HEK293 (cell line): ENCODE results near the gene TPP1.

Experiments used
- CTCF ChIA-PET: fragments of 350-600 bp; formaldehyde crosslinking; extraction: SDS; loops from one replicate; lab custom pipeline; 2021; ENCODE audit warnings: antibody characterized with exemption; lab: Yijun Ruan, JAX
- POLR2A ChIA-PET: fragments of 300-600 bp; formaldehyde crosslinking; extraction: SDS; loops from one replicate; lab custom pipeline; 2020; ENCODE audit warnings: antibody characterized with exemption, inconsistent platforms; lab: Yijun Ruan, JAX
- H3K27ac ChIP-seq: fragments of 200-500 bp; sonication (Bioruptor generic); 2 replicates; pipeline ENCODE4 v1.5.1; 2014; ENCODE audit warnings: low read depth, low read length, control low read depth, inconsistent platforms; ENCODE audit errors: extremely low read depth
- H3K36me3 ChIP-seq, 2 experiments: fragments of 200-500 bp in 1 of 2; sonication (Bioruptor generic) in 1 of 2; 1 replicate in 1 of 2; 2 replicates in 1 of 2; pipeline ENCODE4 v1.5.1; 2014 to 2017; ENCODE audit warnings: inconsistent platforms in 2 of 2, low read length in 2 of 2; ENCODE audit not compliant: control insufficient read depth in 2 of 2, insufficient read depth in 1 of 2
- H3K4me1 ChIP-seq: fragments of 200-500 bp; sonication (Bioruptor generic); 2 replicates; pipeline ENCODE4 v1.5.1; 2014; ENCODE audit warnings: mild to moderate bottlenecking, low read length, inconsistent platforms; ENCODE audit not compliant: control insufficient read depth, insufficient read depth
- H3K4me3 ChIP-seq: 2 replicates; pipeline ENCODE4 v1.5.1; 2011; ENCODE audit warnings: low read depth, mild to moderate bottlenecking, control low read depth, low read length, moderate library complexity
- H3K9me3 ChIP-seq: fragments of 200-500 bp; sonication (Bioruptor generic); 2 replicates; pipeline ENCODE4 v1.5.1; 2014; ENCODE audit warnings: low read depth, low read length, inconsistent platforms; ENCODE audit not compliant: control insufficient read depth, insufficient read depth
- AEBP2 ChIP-seq: fragments of 450-650 bp; formaldehyde crosslinking; IDR thresholded peaks from 2 replicates; pipeline ENCODE4 v1.5.1; 2016; ENCODE audit warnings: missing biosample characterization, missing genetic modification characterization, borderline replicate concordance
- HOXA7 ChIP-seq: sonication (generic); formaldehyde crosslinking; IDR thresholded peaks from 2 replicates; pipeline ENCODE4 v1.8.1; 2022; ENCODE audit warnings: missing genetic modification reagents, borderline replicate concordance
- PRDM10 ChIP-seq: fragments of 450-650 bp; formaldehyde crosslinking; IDR thresholded peaks from 2 replicates; pipeline ENCODE4 v1.5.1; 2016; ENCODE audit warnings: missing biosample characterization, missing genetic modification characterization
- ZBTB26 ChIP-seq: fragments of 450-650 bp; formaldehyde crosslinking; optimal IDR thresholded peaks from 2 replicates; pipeline ENCODE3; 2016; ENCODE audit warnings: missing biosample characterization, mild to moderate bottlenecking, missing genetic modification characterization
- ZNF19 ChIP-seq: fragments of 450-650 bp; formaldehyde crosslinking; IDR thresholded peaks from 2 replicates; pipeline ENCODE4; 2016; ENCODE audit warnings: missing biosample characterization, missing genetic modification characterization, low read depth
- ZNF23 ChIP-seq: fragments of 450-650 bp; formaldehyde crosslinking; IDR thresholded peaks from 2 replicates; pipeline ENCODE4 v1.5.1; 2016; ENCODE audit warnings: missing biosample characterization, missing genetic modification characterization, borderline replicate concordance
- ZNF449 ChIP-seq: fragments of 450-650 bp; formaldehyde crosslinking; IDR thresholded peaks from 2 replicates; pipeline ENCODE4 v1.5.1; 2017; ENCODE audit warnings: missing biosample characterization, mild to moderate bottlenecking, missing genetic modification characterization, moderate library complexity
- ZNF518A ChIP-seq: fragments of 450-650 bp; formaldehyde crosslinking; conservative IDR thresholded peaks from 2 replicates; pipeline ENCODE4 v1.5.1; 2016; ENCODE audit warnings: low read depth, missing biosample characterization, missing genetic modification characterization
- ZNF585B ChIP-seq: fragments of 450-650 bp; formaldehyde crosslinking; IDR thresholded peaks from 2 replicates; pipeline ENCODE4 v1.5.1; 2016; ENCODE audit warnings: missing biosample characterization, missing genetic modification characterization
- ZNF624 ChIP-seq: fragments of 450-650 bp; formaldehyde crosslinking; IDR thresholded peaks from 2 replicates; pipeline ENCODE4 v1.5.1; 2017; ENCODE audit warnings: missing biosample characterization, missing genetic modification characterization
- ZNF660 ChIP-seq: fragments of 450-650 bp; IDR thresholded peaks from 2 replicates; pipeline ENCODE4 v1.5.1; 2018; ENCODE audit warnings: missing biosample characterization, mild to moderate bottlenecking, missing genetic modification characterization
- ZSCAN16 ChIP-seq: fragments of 450-650 bp; formaldehyde crosslinking; IDR thresholded peaks from 2 replicates; pipeline ENCODE4 v1.5.1; 2016; ENCODE audit warnings: missing biosample characterization, missing genetic modification characterization

TPP1 gene

GRCh38 chr11:6633422-6634408, 14.5 kb upstream of the TPP1 start (continued):
- TF ChIP-seq ZNF449 (tag by site-specific recombination) = no peak

- H3K36me3 ChIP-seq = peaks cover 0 to 31% of the 10 kb centered on the region in 2 experiments; a peak in 1 of 3 replicates
- no peak overlapping the region for H3K27ac ChIP-seq
- CTCF ChIA-PET = interaction anchor here (0.5 to 1.0 kb wide), 2 partner anchors 11 to 157 kb away, joined by 3 to 5 read pairs; no protein-coding TSS in a partner anchor
- H3K4me3 ChIP-seq = no peak overlapping the region
- no peak for TF ChIP-seq AEBP2
- no peak for TF ChIP-seq HOXA7 (CRISPR knock-in tag)
- no peak for TF ChIP-seq ZNF624 (tag by site-specific recombination)
- no peak for TF ChIP-seq ZNF518A (tag by site-specific recombination)
- TF ChIP-seq ZNF23 = no peak
- H3K9me3 ChIP-seq = no peaks in the 10 kb centered on the region
- no peaks in the 10 kb centered on the region for H3K4me1 ChIP-seq
- POLR2A ChIA-PET = no interaction called here
Measured at GRCh38 chr11:6632116-6633073, 13.2 kb upstream of the TPP1 start.

GRCh38 chr11:6631361-6631890, 12.2 kb upstream of the TPP1 start:
- Histone ChIP-seq H3K36me3 (peaks cover 0 to 31% of the 10 kb centered on the region in 2 experiments; a peak in 1 of 3 replicates), H3K9me3 (no peaks in the 10 kb centered on the region), H3K4me1 (no peaks in the 10 kb centered on the region), H3K27ac (no peak overlapping the region), H3K4me3 (no peak overlapping the region)
- POLR2A ChIA-PET = interaction anchor here (0.9 kb wide), 1 partner anchor 52 kb away, joined by 3 read pairs; the partner anchor contains the start of gene MRPL17
- CTCF ChIA-PET = interaction anchor here (1.0 kb wide), 1 partner anchor 10 kb away, joined by 5 read pairs; no protein-coding TSS in a partner anchor
- no peak for TF ChIP-seq ZNF660 (tag by site-specific recombination)
- no peak for TF ChIP-seq ZNF585B (tag by site-specific recombination)
- TF ChIP-seq ZNF19 (tag by site-specific recombination) = no peak
- no peak for TF ChIP-seq PRDM10
- no peak for TF ChIP-seq AEBP2
- no peak for TF ChIP-seq ZBTB26 (tag by site-specific recombination)
- no peak for TF ChIP-seq ZSCAN16 (tag by site-specific recombination)
